HG03558 (cell line): ENCODE measurements around the gene RUSF1.
A peak's percentile ranks its signal among the peaks of the same experiment; 100 is the strongest.
"Not testable (repeated sequence)": the region's sequence is repeated elsewhere in the genome, so short reads cannot be mapped to it uniquely, and the experiment has no call there.

Source experiments
- ATAC-seq: cut with Tn5 transposase; IDR thresholded peaks from one replicate; pipeline ENCODE4 v1.9.1; 2021; ENCODE audit warnings: moderate number of reproducible peaks; ENCODE audit not compliant: unreplicated experiment; ENCODE audit errors: extremely low read depth

Gene RUSF1

DNA sequence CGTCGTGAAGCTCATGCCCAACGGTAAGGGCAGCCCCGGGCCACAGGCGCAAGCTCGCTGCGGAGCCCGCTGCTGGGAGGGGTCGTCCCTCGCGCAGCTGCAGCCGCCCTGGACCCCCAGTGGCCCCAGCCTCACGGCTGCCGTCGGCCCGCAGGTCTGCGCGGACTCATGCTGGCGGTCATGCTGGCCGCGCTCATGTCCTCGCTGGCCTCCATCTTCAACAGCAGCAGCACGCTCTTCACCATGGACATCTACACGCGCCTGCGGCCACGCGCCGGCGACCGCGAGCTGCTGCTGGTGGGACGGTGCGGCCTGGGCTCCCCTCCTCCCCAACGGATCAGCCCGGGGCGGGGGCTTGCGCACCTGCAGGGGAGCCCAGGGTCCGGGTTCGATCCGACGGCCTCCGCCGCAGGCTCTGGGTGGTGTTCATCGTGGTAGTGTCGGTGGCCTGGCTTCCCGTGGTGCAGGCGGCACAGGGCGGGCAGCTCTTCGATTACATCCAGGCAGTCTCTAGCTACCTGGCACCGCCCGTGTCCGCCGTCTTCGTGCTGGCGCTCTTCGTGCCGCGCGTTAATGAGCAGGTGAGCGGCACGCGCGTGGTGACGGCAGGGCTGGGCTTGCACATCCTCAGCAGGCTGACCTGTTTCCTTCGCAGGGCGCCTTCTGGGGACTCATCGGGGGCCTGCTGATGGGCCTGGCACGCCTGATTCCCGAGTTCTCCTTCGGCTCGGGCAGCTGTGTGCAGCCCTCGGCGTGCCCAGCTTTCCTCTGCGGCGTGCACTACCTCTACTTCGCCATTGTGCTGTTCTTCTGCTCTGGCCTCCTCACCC, 19.5 kb downstream of the RUSF1 start:
- ATAC-seq = no peak

DNA sequence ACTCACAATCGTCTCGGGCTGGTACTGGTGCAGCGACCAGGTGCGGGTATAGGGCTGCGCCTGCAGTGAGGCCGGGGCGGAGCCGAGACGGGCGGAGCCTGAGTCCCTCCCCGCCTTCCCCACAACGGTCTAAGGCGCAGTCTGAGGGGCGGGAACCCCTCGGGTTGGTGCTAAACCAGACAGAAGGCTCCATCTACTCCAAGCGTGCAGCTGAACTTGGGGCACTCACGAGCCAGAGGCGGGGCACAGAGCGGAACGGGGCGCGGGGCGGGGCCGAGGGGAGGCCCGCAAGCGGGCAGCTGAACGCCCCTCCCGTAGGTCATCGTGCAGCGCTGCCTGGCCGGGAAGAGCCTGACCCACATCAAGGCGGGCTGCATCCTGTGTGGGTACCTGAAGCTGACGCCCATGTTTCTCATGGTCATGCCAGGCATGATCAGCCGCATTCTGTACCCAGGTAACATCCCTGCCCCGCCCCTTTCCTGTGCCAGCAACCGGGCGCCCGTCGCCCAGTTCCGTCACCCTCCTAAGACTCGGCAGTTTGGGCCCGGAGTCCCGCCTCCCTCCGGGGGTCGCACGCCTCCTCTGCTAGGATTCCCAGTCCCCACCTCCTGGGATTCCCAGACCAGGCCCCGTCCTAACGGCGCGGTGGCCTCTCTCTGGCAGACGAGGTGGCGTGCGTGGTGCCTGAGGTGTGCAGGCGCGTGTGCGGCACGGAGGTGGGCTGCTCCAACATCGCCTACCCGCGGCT, 20.3 kb downstream of the RUSF1 start:
- peak; percentile 81 for ATAC-seq

DNA sequence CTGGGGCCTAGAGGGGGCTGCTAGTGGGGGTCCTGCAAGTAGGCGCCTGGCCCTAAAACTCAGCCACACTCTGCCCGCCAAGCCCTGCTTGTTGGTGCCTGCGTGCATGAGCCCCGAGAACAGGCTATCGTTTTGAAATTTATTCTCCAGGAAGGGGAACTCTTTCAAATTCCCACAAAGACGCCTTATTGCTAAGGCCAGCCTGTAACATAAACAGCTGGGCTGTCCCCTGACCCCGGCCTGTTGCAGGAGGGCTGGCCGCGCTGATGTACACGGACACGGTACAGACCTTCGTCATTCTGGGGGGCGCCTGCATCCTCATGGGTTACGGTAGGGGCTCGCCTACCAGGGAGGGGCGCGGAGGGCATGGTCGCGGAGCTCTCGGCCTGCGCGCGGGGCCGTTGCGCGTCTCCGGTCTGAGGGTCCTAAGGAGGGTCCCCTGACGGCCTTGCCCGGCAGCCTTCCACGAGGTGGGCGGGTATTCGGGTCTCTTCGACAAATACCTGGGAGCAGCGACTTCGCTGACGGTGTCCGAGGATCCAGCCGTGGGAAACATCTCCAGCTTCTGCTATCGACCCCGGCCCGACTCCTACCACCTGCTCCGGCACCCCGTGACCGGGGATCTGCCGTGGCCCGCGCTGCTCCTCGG, 21.0 kb downstream of the RUSF1 start:
- no peak for ATAC-seq

DNA sequence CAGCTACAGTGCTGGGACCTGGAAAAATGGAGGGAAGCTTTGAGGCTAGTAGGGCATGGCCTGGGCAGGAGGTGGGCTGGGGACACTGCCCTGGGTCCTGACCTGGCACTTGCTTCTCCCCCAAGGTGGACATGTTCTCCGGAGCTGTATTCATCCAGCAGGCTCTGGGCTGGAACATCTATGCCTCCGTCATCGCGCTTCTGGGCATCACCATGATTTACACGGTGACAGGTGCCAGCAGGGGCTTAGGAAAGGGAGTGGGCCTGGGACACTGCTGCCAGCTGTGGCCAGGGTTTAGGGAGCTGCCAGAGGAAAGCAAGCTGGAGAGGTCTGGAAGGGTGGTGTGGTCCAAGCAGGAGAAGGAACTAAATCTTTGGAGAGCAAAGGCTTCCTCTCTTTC, 22.1 kb downstream of the RUSF1 start:
- no peak for ATAC-seq

DNA sequence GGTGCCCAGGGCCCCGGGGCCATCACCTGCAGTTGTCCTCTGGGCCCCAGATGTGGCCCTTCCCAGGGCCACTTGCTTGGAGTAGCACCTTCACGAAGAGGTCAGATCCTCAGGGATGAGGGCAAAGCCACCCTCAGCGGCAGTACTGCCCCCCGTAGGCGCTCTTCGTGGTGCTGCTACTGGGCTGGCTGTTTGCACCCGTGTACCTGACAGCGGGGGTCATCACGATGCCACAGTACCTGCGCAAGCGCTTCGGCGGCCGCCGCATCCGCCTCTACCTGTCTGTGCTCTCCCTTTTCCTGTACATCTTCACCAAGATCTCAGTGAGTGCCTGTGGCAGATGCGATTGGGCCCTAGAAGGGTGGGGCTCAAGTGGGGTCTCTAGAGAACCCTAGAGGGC, 22.6 kb downstream of the RUSF1 start:
- no peak for ATAC-seq

DNA sequence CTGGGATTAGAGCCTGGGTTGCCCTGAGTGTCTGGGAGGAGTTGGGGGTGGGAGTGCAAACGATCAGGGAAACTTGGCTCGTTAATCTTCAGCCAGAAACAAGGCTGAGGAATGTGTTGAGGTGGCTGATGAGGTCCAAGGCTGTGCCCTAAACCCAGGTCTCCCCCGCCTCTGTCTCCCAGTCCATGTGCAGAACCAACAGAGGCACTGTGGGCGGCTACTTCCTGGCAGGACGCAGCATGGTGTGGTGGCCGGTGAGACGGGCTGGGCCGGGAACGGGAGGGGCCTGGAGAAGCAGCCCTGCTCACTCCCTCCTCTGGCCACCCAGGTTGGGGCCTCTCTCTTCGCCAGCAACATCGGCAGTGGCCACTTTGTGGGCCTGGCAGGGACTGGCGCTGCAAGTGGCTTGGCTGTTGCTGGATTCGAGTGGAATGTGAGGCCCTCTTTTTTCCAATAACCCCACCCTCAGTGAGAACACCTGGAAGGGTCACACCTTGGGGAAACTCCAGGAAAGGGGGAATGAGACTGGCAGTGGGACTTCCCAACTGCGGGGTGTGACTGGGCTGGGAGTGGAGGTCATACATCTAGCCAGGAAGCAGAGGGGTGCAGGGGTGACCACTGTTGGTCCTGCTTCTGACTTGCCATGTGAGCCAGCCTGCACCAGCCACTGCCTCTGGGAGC, 23.6 kb downstream of the RUSF1 start:
- no peak for ATAC-seq

DNA sequence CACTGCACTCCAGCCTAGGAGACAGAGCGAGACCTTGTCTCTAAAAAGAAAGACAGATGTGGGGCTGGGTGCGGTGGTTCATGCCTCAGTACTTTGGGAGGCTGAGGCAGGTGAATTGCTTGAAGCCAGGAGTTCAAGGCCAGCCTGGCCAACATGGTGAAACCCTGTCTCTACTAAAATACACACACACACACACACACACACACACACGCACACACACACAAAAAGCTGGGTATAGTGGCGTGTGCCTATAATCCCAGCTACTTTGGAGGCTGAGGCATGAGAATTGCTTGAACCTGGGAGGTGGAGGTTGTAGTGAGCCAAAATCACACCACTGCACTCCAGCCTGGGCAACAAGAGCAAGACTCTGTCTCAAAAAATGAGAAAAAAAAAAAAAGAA, 24.1 kb downstream of the RUSF1 start:
- ATAC-seq = not testable (repeated sequence)

DNA sequence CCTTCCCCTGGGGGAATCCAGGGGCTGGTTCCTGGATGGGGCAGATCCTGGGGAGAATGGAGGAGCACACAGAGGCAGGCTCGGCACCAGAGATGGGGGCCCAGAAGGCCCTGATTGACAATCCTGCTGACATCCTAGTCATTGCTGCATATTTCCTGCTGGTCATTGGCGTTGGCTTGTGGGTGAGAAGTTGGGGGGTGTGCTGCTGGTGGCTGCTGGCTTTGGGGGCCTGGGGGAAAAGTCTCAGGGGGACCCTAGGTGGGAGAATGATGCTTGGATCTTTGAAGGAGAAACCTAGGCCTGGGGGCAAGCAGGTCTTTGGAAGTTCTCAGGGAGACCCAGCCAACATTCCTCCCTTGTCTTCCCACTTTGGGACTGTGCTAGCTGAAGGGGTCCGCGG, 25.1 kb downstream of the RUSF1 start, which contains the start of gene SLC5A2:
Gene SLC5A2 (plus strand): TSS at position 43 of the 400 bp plus-strand sequence. CDS start 14 bp downstream, at position 57.
- ATAC-seq = no peak

DNA sequence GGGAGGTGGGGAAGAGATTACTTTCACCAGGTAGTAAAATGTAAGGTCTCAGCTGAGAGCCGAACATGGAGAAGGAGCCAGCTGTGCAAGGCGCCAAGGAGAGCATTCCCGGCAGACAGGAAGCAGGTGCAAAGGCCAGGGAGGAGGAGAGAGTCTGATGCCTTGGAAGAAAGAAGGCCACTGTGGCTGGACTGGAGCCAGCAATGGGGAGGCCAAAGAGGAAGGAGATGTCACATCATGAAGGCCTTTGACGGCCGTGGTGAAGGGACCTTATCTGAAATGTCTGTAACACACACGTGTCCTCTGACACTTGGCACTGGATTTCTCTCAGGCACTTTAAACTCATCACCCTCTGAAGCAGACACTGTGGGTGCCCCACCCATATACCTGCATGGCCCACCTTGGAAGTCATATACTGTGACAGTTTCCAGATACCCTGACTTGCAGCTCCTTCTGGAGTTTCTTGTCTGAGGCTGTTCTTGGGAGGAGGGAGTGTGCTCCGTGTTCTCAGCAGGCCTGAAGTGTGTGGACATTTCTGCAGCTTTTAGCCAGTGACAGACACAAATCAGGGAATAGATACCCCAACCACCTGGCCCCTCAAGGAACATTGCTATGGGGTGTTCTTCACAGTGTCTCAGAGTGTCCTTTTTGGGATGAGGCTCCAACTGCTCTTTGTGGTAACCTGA, 27.2 kb downstream of the RUSF1 start:
- ATAC-seq = no peak

DNA sequence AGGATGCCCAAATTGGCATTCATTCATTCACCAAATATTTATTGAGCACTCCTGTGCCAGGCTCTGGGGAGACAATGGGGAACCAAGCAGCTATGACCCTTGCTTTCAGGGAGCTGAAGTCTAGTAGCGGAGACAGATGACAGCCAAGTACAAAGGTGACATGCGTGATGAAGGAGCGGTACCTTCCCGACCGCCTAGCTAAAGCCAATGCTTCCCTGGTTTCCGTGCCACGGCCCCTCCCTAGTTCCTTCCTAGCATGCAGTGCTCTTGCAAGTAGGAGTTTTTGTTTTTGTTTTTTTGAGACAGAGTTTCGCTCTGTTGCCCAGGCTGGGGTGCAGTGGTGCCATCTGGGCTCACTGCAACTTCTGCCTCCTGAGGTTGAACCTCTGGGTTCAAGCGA, 28.4 kb downstream of the RUSF1 start:
- no peak for ATAC-seq

DNA sequence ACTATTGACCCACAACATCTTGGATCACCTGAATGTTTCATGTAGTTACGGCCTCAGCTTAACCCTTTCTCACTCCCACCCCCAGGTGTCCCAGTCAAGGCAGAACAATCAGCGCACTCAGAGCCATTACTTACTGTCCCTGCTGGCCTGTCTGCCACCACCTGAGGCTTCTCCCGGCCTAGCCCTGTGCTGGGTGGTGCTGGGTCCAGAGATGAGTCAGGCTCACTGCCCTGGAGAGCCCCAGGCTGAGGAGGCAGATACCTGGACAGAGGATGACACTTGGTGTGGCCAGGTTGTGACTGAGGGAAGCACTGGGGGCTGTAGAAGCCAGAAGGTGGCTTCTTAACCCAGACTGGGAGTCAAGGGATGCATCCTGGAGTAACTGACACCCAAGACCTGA, 29.2 kb downstream of the RUSF1 start:
- no peak for ATAC-seq

DNA sequence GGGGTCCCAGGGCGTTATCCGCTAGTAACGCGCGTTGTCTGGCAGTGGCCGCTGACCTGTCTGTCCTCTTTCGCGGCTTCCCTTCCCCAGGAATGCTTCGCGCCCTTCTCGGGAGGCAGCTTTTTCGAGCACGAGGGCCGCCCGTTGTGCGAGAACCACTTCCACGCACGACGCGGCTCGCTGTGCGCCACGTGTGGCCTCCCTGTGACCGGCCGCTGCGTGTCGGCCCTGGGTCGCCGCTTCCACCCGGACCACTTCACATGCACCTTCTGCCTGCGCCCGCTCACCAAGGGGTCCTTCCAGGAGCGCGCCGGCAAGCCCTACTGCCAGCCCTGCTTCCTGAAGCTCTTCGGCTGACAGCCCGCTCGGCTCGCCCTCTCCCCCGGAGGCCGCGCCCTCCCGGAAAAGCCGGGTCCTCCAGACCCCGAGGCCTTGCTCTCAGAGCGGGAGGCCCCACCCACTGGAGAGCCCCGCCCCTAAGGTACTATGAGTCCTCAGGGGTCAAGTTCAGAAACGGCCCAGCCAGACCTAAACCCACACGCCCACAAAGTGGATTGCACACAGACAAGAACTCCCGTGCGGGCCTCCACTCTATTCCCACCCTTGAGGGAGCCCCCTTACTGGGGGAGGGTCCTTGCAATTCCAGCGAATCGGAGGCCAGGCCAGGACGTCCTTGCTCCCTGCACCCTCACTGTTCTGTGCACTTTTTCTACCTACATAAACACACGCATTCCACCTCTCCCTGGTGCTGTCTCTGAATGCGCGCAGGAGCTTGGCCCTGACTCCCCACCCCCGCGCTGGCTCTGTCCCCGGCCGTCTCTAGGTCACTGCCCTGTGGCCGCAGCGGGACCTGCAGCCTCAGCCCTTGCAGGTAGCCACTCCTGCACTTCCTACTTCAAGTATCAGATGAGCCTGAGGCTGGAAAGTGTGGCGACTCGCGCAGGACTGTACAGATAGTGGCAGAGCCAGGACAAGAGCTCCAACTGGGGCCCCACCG, 30.7 kb downstream of the RUSF1 start:
- ATAC-seq = no peak

DNA sequence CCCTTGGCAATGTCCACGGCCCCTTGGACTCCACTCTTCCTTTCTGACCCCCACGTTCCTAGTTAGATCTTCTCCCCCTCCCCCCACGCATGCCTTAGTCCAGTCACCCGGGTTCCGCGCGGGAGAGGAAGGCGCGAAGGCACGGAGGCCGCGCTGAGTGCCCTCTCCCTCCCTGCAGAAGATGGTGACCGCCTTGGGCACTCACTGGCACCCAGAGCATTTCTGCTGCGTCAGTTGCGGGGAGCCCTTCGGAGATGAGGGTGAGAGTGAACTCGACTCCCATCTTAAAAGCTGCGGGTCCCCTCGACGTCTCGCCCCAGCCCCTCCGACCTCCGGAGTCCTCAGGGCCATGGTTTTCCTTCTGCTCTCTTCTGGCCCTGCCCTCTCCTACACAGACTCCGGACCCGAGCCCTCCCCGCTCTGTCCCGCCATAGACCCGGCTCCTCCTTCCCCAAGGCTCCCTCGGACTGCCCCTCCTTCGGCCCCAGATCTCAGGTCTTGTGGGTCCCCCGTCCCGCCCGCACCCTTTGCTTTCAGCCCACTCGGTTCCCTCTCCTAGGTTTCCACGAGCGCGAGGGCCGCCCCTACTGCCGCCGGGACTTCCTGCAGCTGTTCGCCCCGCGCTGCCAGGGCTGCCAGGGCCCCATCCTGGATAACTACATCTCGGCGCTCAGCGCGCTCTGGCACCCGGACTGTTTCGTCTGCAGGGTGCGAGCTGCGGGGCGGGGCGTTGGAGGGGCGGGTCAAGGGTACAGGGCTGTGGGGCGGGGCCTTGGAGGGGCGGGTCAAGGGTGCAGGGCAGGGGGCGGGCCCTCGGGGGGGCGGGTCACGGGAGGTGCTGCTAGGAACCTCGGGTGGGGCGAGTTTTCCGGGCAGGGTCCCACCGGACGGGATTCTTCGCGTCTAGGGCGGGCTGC, 31.6 kb downstream of the RUSF1 start:
- ATAC-seq = no peak

DNA sequence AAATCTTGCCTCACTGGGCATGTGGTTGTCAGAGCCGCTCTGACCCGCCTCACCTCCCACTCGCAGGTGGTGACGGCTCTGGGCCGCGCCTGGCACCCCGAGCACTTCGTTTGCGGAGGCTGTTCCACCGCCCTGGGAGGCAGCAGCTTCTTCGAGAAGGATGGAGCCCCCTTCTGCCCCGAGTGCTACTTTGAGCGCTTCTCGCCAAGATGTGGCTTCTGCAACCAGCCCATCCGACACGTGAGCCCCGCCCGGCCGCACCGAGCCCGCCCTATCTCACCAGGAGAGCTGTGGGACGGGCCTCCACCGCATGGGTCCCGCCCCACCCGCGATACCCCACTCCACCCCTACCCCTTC, 32.3 kb downstream of the RUSF1 start:
- ATAC-seq = no peak

DNA sequence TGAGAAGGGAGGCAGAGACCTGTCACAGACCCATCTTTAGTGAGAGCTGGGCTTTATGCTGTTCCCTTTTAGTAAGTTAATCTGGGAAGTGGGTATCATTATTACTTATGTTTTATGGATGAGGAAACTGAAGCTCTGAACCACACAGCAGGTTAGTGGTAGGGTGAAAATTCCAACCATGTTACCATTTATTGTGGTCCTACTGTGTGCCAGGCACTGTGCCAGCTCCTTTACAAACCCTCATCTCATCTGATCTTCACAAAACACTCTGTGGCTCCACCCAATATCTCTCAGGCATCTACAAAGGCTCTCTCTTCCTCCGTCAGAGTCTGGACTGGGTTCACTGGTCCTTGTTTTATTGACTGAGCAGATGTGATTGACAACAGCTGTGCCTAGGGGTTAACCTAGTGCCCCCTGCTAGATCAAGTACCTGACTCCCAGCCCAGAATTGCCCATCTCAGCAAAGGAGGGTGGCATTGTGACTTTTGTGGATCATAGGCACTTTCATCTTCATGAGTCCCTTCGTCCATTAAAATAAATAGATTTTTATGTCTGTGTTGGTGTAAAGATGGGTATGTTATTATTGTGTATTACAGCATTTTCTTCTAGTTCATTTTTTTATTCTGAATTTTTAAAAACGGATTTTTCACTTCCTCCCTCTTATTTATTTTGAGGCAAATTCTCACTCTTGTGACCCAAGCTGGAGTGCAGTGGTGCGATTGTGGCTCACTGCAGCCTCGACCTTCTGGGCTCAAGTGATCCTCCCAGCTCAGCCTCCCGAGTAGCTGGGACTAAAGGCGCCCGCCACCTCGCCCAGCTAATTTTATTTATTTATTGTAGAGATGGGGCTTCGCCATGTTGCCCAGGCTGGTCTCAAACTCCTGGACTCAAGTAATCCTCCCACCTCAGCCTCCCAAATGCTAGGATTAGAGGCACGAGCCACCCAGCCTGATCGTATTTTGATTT, 33.1 kb downstream of the RUSF1 start:
- no peak for ATAC-seq

DNA sequence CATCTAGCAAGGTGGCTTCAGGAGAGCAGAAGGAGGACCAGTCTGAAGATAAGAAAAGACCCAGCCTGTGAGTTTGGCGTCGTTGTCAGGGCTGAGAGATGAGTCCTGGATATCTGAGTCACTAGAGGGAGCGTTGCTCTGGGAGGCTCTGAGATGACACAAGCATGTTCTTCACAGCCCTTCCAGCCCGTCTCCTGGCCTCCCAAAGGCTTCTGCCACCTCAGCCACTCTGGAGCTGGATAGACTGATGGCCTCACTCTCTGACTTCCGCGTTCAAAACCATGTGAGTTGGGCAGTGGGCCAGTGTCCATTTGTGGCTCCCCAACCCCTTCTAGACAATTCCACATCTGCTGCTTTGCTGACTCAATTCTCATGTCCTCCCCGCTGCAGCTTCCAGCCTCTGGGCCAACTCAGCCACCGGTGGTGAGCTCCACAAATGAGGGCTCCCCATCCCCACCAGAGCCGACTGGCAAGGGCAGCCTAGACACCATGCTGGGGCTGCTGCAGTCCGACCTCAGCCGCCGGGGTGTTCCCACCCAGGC, 33.9 kb downstream of the RUSF1 start:
- ATAC-seq = no peak
